Activated CD4-positive, alpha-beta T cell treated with anti-CD3 and anti-CD28 coated beads for 48 hours (primary cell): Measurements from ENCODE around the gene ARSD.
"Not testable (repeated sequence)": the region's sequence is repeated elsewhere in the genome, so short reads cannot be mapped to it uniquely, and the experiment has no call there.

Source experiments
- DNase-seq: peaks from one replicate; pipeline ENCODE4 v3.0.0-alpha.2; 2020

The ARSD gene

GRCh38 chrX:2928583-2929434 is at the start of gene ARSD:
ARSD (minus strand) TSS chrX:2929339; CDS start chrX:2929275, 64 bp downstream.
- peak; percentile 34 for DNase-seq

GRCh38 chrX:2978639-2979038 is 49.5 kb upstream of the ARSD start:
- DNase-seq: not testable (repeated sequence)

- DNase-seq: no peak
These were observed 45.8 kb upstream of the ARSD start for GRCh38 chrX:2974961-2975360.

- DNase-seq: no peak
These were observed 43.3 kb upstream of the ARSD start for GRCh38 chrX:2972391-2972790.

- no peak for DNase-seq
These were observed 39.9 kb upstream of the ARSD start for GRCh38 chrX:2969021-2969420.

GRCh38 chrX:2967998-2968909 is 39.1 kb upstream of the ARSD start:
- DNase-seq: peak; percentile 27

- DNase-seq: no peak
These were observed 38.4 kb upstream of the ARSD start for GRCh38 chrX:2967584-2967983.

- no peak for DNase-seq
These were observed 37.9 kb upstream of the ARSD start for GRCh38 chrX:2967012-2967411.

- peak; percentile 13 for DNase-seq
These were observed 36.8 kb upstream of the ARSD start for GRCh38 chrX:2965965-2966364.

GRCh38 chrX:2963992-2964794 is 35.1 kb upstream of the ARSD start:
- not testable (repeated sequence) for DNase-seq

- DNase-seq: not testable (repeated sequence)
These were observed 34.3 kb upstream of the ARSD start for GRCh38 chrX:2963449-2963848.

- no peak for DNase-seq
These were observed 33.2 kb upstream of the ARSD start for GRCh38 chrX:2962381-2962780.

- no peak for DNase-seq
These were observed 31.8 kb upstream of the ARSD start for GRCh38 chrX:2960861-2961515.

GRCh38 chrX:2958199-2958598 is 29.1 kb upstream of the ARSD start:
- no peak for DNase-seq

- no peak for DNase-seq
These were observed 26.7 kb upstream of the ARSD start for GRCh38 chrX:2955838-2956237.

- DNase-seq: no peak
These were observed 26.1 kb upstream of the ARSD start for GRCh38 chrX:2955281-2955680.

GRCh38 chrX:2954541-2954940 is 25.4 kb upstream of the ARSD start:
- DNase-seq: no peak

GRCh38 chrX:2937942-2938341 is 8.8 kb upstream of the ARSD start:
- not testable (repeated sequence) for DNase-seq

- no peak for DNase-seq
These were observed 5.9 kb upstream of the ARSD start for GRCh38 chrX:2934715-2935710.

GRCh38 chrX:2933125-2933900 is 4.2 kb upstream of the ARSD start:
- no peak for DNase-seq
